GM18499 (cell line): Measurements from ENCODE around the gene PADI2.

Experiments used
- ATAC-seq: cut with Tn5 transposase; IDR thresholded peaks from one replicate; pipeline ENCODE4 v1.9.1; 2021; ENCODE audit warnings: moderate number of reproducible peaks; ENCODE audit not compliant: insufficient read depth, unreplicated experiment

PADI2 gene

GRCh38 chr1:17117451-17118265 lies 1.6 kb downstream of the PADI2 start:
- no peak for ATAC-seq

GRCh38 chr1:17116643-17117042 lies 2.6 kb downstream of the PADI2 start:
- ATAC-seq, result no peak

GRCh38 chr1:17113963-17114362 lies 5.3 kb downstream of the PADI2 start:
- ATAC-seq, result no peak

GRCh38 chr1:17112496-17113236 lies 6.6 kb downstream of the PADI2 start:
- ATAC-seq, result no peak

GRCh38 chr1:17112076-17112475 lies 7.2 kb downstream of the PADI2 start:
- ATAC-seq, result no peak

- no peak for ATAC-seq
These were observed 8.7 kb downstream of the PADI2 start for GRCh38 chr1:17110555-17110926.

GRCh38 chr1:17109892-17110554 lies 9.2 kb downstream of the PADI2 start:
- no peak for ATAC-seq

GRCh38 chr1:17108786-17109185 lies 10.5 kb downstream of the PADI2 start:
- no peak for ATAC-seq

GRCh38 chr1:17108360-17108759 lies 10.9 kb downstream of the PADI2 start:
- no peak for ATAC-seq

GRCh38 chr1:17104782-17105181 lies 14.5 kb downstream of the PADI2 start:
- ATAC-seq, result no peak

- ATAC-seq, result no peak
These were observed 17.0 kb downstream of the PADI2 start for GRCh38 chr1:17102232-17102631.

- ATAC-seq, result no peak
These were observed 18.0 kb downstream of the PADI2 start for GRCh38 chr1:17101261-17101660.

- no peak for ATAC-seq
These were observed 19.5 kb downstream of the PADI2 start for GRCh38 chr1:17099616-17100340.

- ATAC-seq, result no peak
These were observed 20.6 kb downstream of the PADI2 start for GRCh38 chr1:17098446-17099317.

- no peak for ATAC-seq
These were observed 21.5 kb downstream of the PADI2 start for GRCh38 chr1:17097787-17098186.

- no peak for ATAC-seq
These were observed 22.1 kb downstream of the PADI2 start for GRCh38 chr1:17097147-17097546.

- no peak for ATAC-seq
These were observed 22.7 kb downstream of the PADI2 start for GRCh38 chr1:17096584-17096983.

GRCh38 chr1:17095141-17095540 lies 24.1 kb downstream of the PADI2 start:
- no peak for ATAC-seq

GRCh38 chr1:17094664-17095063 lies 24.6 kb downstream of the PADI2 start:
- no peak for ATAC-seq
